ENCODE results near the gene SLC25A13. TPM values are rescaled to one million over a fixed set of nuclear protein-coding genes. Genes with fewer than 3 reads are reported as not detected.

Gene SLC25A13
- total and polyA plus RNA-seq, 2 donors (not counting 1 experiment from before 2014, with no cell fraction given), result 6.9 to 12.0 TPM

DNA sequence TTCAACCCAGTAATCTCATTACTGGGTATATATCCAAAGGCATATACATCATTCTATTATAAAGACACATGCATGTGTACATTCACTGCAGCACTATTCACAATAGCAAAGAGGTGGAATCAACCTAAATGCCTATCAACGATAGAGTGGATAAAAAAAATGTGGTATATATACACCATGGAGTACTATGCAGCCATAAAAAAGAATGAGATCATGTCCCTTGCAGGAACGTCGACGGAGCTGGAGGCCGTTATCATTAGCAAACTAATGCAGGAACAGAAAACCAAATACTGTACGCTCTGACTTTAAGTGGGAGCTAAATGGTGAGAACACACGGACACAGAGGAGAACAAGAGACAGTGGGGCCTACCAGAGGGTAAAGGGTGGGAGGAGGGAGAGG lies 105.5 kb downstream of the SLC25A13 start:
- Histone ChIP-seq H3K4me1 (ENCODE audit: control insufficient read depth, extremely low read depth, insufficient read depth, low read length) (peaks cover 3% of the 10 kb centered on the region), H3K9me3 (ENCODE audit: control insufficient read depth, insufficient read depth, low read depth, low read length) (no peaks in the 10 kb centered on the region), H3K4me2 (ENCODE audit: extremely low read depth, insufficient read depth, low read length) (no peak overlapping the region), H3K4me3 (replicated peaks in 1 of 4; ENCODE audit: control extremely low read depth in 1 of 4, insufficient read depth in 1 of 4, low read depth in 3 of 4, low read length in 4 of 4) (no peak overlapping the region), H3K79me2 (ENCODE audit: control insufficient read depth, insufficient read depth, low read length) (no peaks in the 10 kb centered on the region), H3K9ac (ENCODE audit: insufficient read depth, low read length) (no peak overlapping the region), H3K27me3 (ENCODE audit: control insufficient read depth, insufficient read depth, low read length) (no peaks in the 10 kb centered on the region), H3K36me3 (ENCODE audit: control insufficient read depth, insufficient read depth, low read length) (no peaks in the 10 kb centered on the region), H3K27ac (ENCODE audit: insufficient read depth, low read length) (no peak overlapping the region), H2AFZ (ENCODE audit: low read length) (no peak overlapping the region), H4K20me1 (ENCODE audit: control insufficient read depth, extremely low read depth, insufficient read depth, low read length) (no peaks in the 10 kb centered on the region)
- TF ChIP-seq EZH2 (IDR thresholded peaks at IDR 0.05; ENCODE audit: low read length, missing control alignments), result no peak
- DNase-seq (ENCODE audit: low read depth in 2 of 2), result no peak

DNA sequence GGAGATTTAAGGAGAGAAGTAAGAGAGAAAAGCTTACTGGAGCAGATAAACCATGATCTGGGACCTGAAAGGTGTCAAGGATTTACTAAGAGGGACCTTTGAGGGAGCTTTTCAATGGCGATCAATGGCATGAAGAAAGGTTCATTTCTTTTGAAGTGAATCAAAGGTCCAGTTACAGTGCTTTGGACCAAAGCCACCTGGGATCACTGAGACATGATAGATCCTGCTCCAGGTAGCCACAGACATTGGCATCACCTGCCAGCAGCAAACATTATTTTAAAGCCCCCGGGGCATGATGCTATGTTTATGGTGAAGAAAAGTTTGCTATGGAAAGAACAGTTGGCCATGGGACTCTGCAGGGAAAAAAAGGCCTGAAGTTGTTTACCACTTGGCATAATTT lies 109.4 kb downstream of the SLC25A13 start:
- Histone ChIP-seq H3K27me3 (ENCODE audit: control insufficient read depth, insufficient read depth, low read length) (no peaks in the 10 kb centered on the region), H4K20me1 (ENCODE audit: control insufficient read depth, extremely low read depth, insufficient read depth, low read length) (no peaks in the 10 kb centered on the region), H3K9me3 (ENCODE audit: control insufficient read depth, insufficient read depth, low read depth, low read length) (no peaks in the 10 kb centered on the region), H3K4me3 (replicated peaks in 1 of 4; ENCODE audit: control extremely low read depth in 1 of 4, insufficient read depth in 1 of 4, low read depth in 3 of 4, low read length in 4 of 4) (no peak overlapping the region), H3K4me1 (ENCODE audit: control insufficient read depth, extremely low read depth, insufficient read depth, low read length) (no peaks in the 10 kb centered on the region), H3K27ac (ENCODE audit: insufficient read depth, low read length) (no peak overlapping the region), H3K36me3 (ENCODE audit: control insufficient read depth, insufficient read depth, low read length) (no peaks in the 10 kb centered on the region), H3K4me2 (ENCODE audit: extremely low read depth, insufficient read depth, low read length) (no peak overlapping the region), H3K79me2 (ENCODE audit: control insufficient read depth, insufficient read depth, low read length) (no peaks in the 10 kb centered on the region), H3K9ac (ENCODE audit: insufficient read depth, low read length) (no peak overlapping the region), H2AFZ (ENCODE audit: low read length) (no peak overlapping the region)
- DNase-seq (ENCODE audit: low read depth in 2 of 2), result no peak
- TF ChIP-seq, protein P1, sequence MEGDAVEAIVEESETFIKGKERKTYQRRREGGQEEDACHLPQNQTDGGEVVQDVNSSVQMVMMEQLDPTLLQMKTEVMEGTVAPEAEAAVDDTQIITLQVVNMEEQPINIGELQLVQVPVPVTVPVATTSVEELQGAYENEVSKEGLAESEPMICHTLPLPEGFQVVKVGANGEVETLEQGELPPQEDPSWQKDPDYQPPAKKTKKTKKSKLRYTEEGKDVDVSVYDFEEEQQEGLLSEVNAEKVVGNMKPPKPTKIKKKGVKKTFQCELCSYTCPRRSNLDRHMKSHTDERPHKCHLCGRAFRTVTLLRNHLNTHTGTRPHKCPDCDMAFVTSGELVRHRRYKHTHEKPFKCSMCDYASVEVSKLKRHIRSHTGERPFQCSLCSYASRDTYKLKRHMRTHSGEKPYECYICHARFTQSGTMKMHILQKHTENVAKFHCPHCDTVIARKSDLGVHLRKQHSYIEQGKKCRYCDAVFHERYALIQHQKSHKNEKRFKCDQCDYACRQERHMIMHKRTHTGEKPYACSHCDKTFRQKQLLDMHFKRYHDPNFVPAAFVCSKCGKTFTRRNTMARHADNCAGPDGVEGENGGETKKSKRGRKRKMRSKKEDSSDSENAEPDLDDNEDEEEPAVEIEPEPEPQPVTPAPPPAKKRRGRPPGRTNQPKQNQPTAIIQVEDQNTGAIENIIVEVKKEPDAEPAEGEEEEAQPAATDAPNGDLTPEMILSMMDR (conservative IDR thresholded peaks at IDR 0.05 in 1 of 2, IDR thresholded peaks at IDR 0.05 in 1 of 2; ENCODE audit: low read depth in 1 of 2, low read length in 2 of 2), result no peak
- TF ChIP-seq EZH2 (IDR thresholded peaks at IDR 0.05; ENCODE audit: low read length, missing control alignments), result no peak

DNA sequence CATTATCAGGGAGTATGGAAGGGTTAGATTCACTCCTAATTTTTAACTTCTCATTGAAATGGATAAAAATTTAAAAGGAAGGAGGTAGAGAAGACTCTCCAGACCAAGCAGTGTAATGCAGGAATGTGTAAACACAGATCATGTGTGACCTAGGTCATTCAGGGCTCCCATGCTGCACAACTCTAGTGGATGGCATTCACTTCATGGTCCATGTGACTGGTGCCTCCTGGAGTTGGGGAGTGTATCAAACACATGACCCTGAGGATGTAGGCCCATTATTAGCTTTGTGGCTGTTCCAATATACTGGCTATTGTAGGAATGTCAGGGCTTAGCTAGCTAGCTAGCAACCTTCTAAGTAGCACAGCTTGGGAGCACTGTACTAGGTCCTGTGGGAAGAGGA lies 109.9 kb downstream of the SLC25A13 start:
- Histone ChIP-seq H3K36me3 (ENCODE audit: control insufficient read depth, insufficient read depth, low read length) (no peaks in the 10 kb centered on the region), H3K9ac (ENCODE audit: insufficient read depth, low read length) (no peak overlapping the region)

More for the DNA sequence above, 109.9 kb downstream of the SLC25A13 start:
- no peak for DNase-seq (ENCODE audit: low read depth in 2 of 2)
- no peaks in the 10 kb centered on the region for H3K79me2 ChIP-seq (ENCODE audit: control insufficient read depth, insufficient read depth, low read length)
- no peaks in the 10 kb centered on the region for H3K27me3 ChIP-seq (ENCODE audit: control insufficient read depth, insufficient read depth, low read length)
- H3K4me2 ChIP-seq (ENCODE audit: extremely low read depth, insufficient read depth, low read length), result no peak overlapping the region
- H4K20me1 ChIP-seq (ENCODE audit: control insufficient read depth, extremely low read depth, insufficient read depth, low read length), result no peaks in the 10 kb centered on the region
- H3K4me3 ChIP-seq (replicated peaks in 1 of 4; ENCODE audit: control extremely low read depth in 1 of 4, insufficient read depth in 1 of 4, low read depth in 3 of 4, low read length in 4 of 4), result no peak overlapping the region
- H3K9me3 ChIP-seq (ENCODE audit: control insufficient read depth, insufficient read depth, low read depth, low read length), result no peaks in the 10 kb centered on the region
- TF ChIP-seq EZH2 (IDR thresholded peaks at IDR 0.05; ENCODE audit: low read length, missing control alignments), result no peak
- TF ChIP-seq, protein P1 (conservative IDR thresholded peaks at IDR 0.05 in 1 of 2, IDR thresholded peaks at IDR 0.05 in 1 of 2; ENCODE audit: low read depth in 1 of 2, low read length in 2 of 2), result no peak
- no peak overlapping the region for H2AFZ ChIP-seq (ENCODE audit: low read length)
- H3K4me1 ChIP-seq (ENCODE audit: control insufficient read depth, extremely low read depth, insufficient read depth, low read length), result no peaks in the 10 kb centered on the region
- H3K27ac ChIP-seq (ENCODE audit: insufficient read depth, low read length), result no peak overlapping the region
